Erythroblast (primary cell): ENCODE measurements around the gene KCNK18.

Source experiments
- GATA1 ChIP-seq: IDR thresholded peaks from 2 replicates; pipeline ENCODE4 v1.6.1; 2011; ENCODE audit warnings: low read depth, mild to moderate bottlenecking, control low read depth, low read length, moderate library complexity
- POLR2A ChIP-seq: IDR thresholded peaks from 2 replicates; pipeline ENCODE4 v1.6.1; 2011; ENCODE audit warnings: mild to moderate bottlenecking, low read length

GRCh38 chr10:117255835-117256460, 58.7 kb downstream of the KCNK18 start:
- TF ChIP-seq POLR2A (no peak), GATA1 (no peak)
